HepG2 (cell line): ENCODE results near the gene PSMD5. TPM values are rescaled to one million over a fixed set of nuclear protein-coding genes. Genes with fewer than 3 reads are reported as not detected.

Source experiments
- ATAC-seq: fragments of 200-7000 bp; cut with Tn5 transposase; 3 replicates; pipeline ENCODE4 v1.9.1; 2020; ENCODE audit warnings: mild to moderate bottlenecking, moderate library complexity
- BruUV-seq: library from RNA; stranded (reverse); fragments of 400-500 nt; replicated peaks from 2 replicates; lab custom pipeline; 2021; lab: Mats Ljungman, UMichigan
- CTCF ChIA-PET: fragments of 300-600 bp; formaldehyde crosslinking; extraction: SDS; loops from one replicate; lab custom pipeline; 2021; ENCODE audit warnings: low total read pairs, inconsistent platforms, low intra/inter-chr PET ratio; lab: Yijun Ruan, JAX
- POLR2A ChIA-PET: fragments of 350-600 bp; sonication (Branson Sonifier 250); formaldehyde crosslinking; loops from one replicate; lab custom pipeline; 2020; ENCODE audit warnings: antibody characterized with exemption, inconsistent platforms; lab: Yijun Ruan, JAX
- DNase-seq: peaks from one replicate; pipeline ENCODE4 v3.0.0-alpha.2; 2015; ENCODE audit warnings: low spot score
- FAIRE-seq: peaks from 3 replicates; lab custom pipeline; 2011; peaks lifted over from hg19 to GRCh38; lab: Jason Lieb, UNC
- H2AFZ ChIP-seq: one replicate; pipeline ENCODE4 v1.6.1; 2011; ENCODE audit warnings: low read length, inconsistent platforms
- H3K27ac ChIP-seq: fragments of 300-600 bp; 3 replicates; pipeline ENCODE4 v1.8.0; 2011; ENCODE audit warnings: mixed run types, mild to moderate bottlenecking, mixed read lengths, low read length, inconsistent platforms; ENCODE audit not compliant: insufficient read depth; ENCODE audit errors: extremely low read length
- H3K27me3 ChIP-seq, 2 experiments: fragments of 200-600 bp in 1 of 2; 2 replicates in 1 of 2; 3 replicates in 1 of 2; pipeline versions ENCODE4 v1.6.0 to v1.8.0; 2011; ENCODE audit warnings: low read length in 2 of 2, mild to moderate bottlenecking in 2 of 2, moderate library complexity in 2 of 2, inconsistent platforms in 1 of 2; ENCODE audit not compliant: insufficient read depth in 2 of 2, control insufficient read depth in 1 of 2
- H3K36me3 ChIP-seq, 2 experiments: fragments of 200-600 bp in 1 of 2; replicated peaks in 1 of 2; 2 replicates in 1 of 2; 3 replicates in 1 of 2; pipeline versions ENCODE4 v1.5.1 to v1.8.0; 2011; ENCODE audit warnings: low read length in 2 of 2, inconsistent platforms in 1 of 2; ENCODE audit not compliant: insufficient read depth in 2 of 2, control insufficient read depth in 1 of 2
- H3K4me1 ChIP-seq: 2 replicates; pipeline ENCODE4 v1.5.1; 2012; ENCODE audit warnings: low read length, inconsistent platforms; ENCODE audit not compliant: insufficient read depth
- H3K4me2 ChIP-seq: 2 replicates; pipeline ENCODE4 v1.6.0; 2011; ENCODE audit warnings: low read depth, low read length, inconsistent platforms
- H3K4me3 ChIP-seq, 3 experiments: fragments of 200-600 bp in 1 of 3; sonication (generic), shearing (Covaris generic) in 1 of 3; replicated peaks in 1 of 3; 2 replicates each; pipeline ENCODE4 v1.5.1; 2011 to 2016; ENCODE audit warnings: low read length in 3 of 3, inconsistent platforms in 2 of 3, low read depth in 2 of 3, mild to moderate bottlenecking in 2 of 3, control low read depth in 1 of 3, mixed read lengths in 1 of 3; ENCODE audit not compliant: insufficient read depth in 1 of 3
- H3K79me2 ChIP-seq: one replicate; pipeline ENCODE4 v1.6.1; 2011; ENCODE audit warnings: low read length, inconsistent platforms; ENCODE audit not compliant: insufficient read depth
- H3K9ac ChIP-seq: 2 replicates; pipeline ENCODE4 v1.6.0; 2011; ENCODE audit warnings: mild to moderate bottlenecking, low read depth, low read length, inconsistent platforms; ENCODE audit not compliant: insufficient read depth
- H3K9me3 ChIP-seq: 2 replicates; pipeline ENCODE4 v1.5.1; 2012; ENCODE audit warnings: mild to moderate bottlenecking, low read length
- H4K20me1 ChIP-seq: 2 replicates; pipeline ENCODE4 v1.6.0; 2011; ENCODE audit warnings: inconsistent platforms, mild to moderate bottlenecking, low read length, moderate library complexity; ENCODE audit not compliant: insufficient read depth
- BRCA1 ChIP-seq: sonication (generic); formaldehyde crosslinking; IDR thresholded peaks from 2 replicates; pipeline ENCODE4 v1.4.0; 2020; ENCODE audit warnings: missing genetic modification reagents
- HES4 ChIP-seq: sonication (generic); formaldehyde crosslinking; IDR thresholded peaks from 2 replicates; pipeline ENCODE4 v1.9.0; 2021; ENCODE audit warnings: mild to moderate bottlenecking, missing genetic modification reagents, borderline replicate concordance
- KLF11 ChIP-seq: IDR thresholded peaks from 2 replicates; pipeline ENCODE4 v1.6.1; 2016; ENCODE audit warnings: missing compliant biosample characterization
- MNT ChIP-seq: fragments of 450-650 bp; IDR thresholded peaks from 2 replicates; pipeline ENCODE4 v1.6.1; 2016
- PAWR ChIP-seq: sonication (generic); formaldehyde crosslinking; IDR thresholded peaks from 2 replicates; pipeline ENCODE4 v1.4.0; 2020; ENCODE audit warnings: missing genetic modification reagents, mild to moderate bottlenecking, borderline replicate concordance
- SOX6 ChIP-seq, 2 experiments: fragments of 450-650 bp in 1 of 2; sonication (generic) in 1 of 2; formaldehyde crosslinking in 1 of 2; IDR thresholded peaks; 2 replicates each; pipeline versions ENCODE4 v1.4.0 to v1.6.1; 2017 to 2020; ENCODE audit warnings: antibody characterized with exemption in 1 of 2, mild to moderate bottlenecking in 1 of 2, missing genetic modification reagents in 1 of 2
- TEAD3 ChIP-seq: optimal IDR thresholded peaks from 2 replicates; pipeline ENCODE3; 2016; ENCODE audit warnings: borderline replicate concordance
- ZNF256 ChIP-seq: sonication (generic); formaldehyde crosslinking; conservative IDR thresholded peaks from 2 replicates; pipeline ENCODE4 v1.4.0; 2020; ENCODE audit warnings: missing genetic modification reagents
- ZNF367 ChIP-seq: sonication (generic); formaldehyde crosslinking; IDR thresholded peaks from 2 replicates; pipeline ENCODE4 v1.4.0; 2020; ENCODE audit warnings: missing genetic modification reagents, borderline replicate concordance
- ZSCAN5A ChIP-seq: sonication (generic); formaldehyde crosslinking; IDR thresholded peaks from 2 replicates; pipeline ENCODE4 v1.8.0; 2022; ENCODE audit warnings: mild to moderate bottlenecking, missing genetic modification reagents, borderline replicate concordance
- WGBS: methylation state at CpG from one replicate; pipeline ENCODE4 v1.1.6; 2017; ENCODE audit warnings: low lambda C conversion rate; 5-methylcytosine and 5-hydroxymethylcytosine counted together
- in situ Hi-C: cut with HindIII; loops from 2 replicates; pipeline ENCODE4 v1.10.0; 2017; ENCODE audit warnings: low pct_unique_long_range_greater_than_20kb; ENCODE audit not compliant: extremely low pct_ligation_motif_present
- intact Hi-C: fragments of 100-400 bp; cut with micrococcal nuclease; formaldehyde crosslinking; loops from one replicate; pipeline ENCODE4 v1.10.0; 2022; ENCODE audit not compliant: unreplicated experiment
- polyA plus RNA-seq, 8 experiments: library from polyadenylated mRNA; depleted of rRNA in 3 of 8; stranded (reverse) in 7 of 8; unstranded in 1 of 8; fragments of >200 nt; fragmentation: Illumina TruSeq in 4 of 8; extraction: Trizol in 4 of 8; gene quantifications; 2 replicates each; pipeline versions ENCODE4 v1.2.1 to v1.2.3, GENCODE V29; 2011 to 2016; ENCODE audit warnings: low read depth in 4 of 8, missing spikeins in 1 of 8, mixed read lengths in 1 of 8; ENCODE audit not compliant: insufficient read depth in 1 of 8
- total RNA-seq, 5 experiments: library from RNA; depleted of rRNA; stranded (reverse); fragments of >200 nt; fragmentation: Illumina TruSeq; extraction: Trizol; gene quantifications; 2 replicates each; pipeline ENCODE4 v1.2.3, GENCODE V29; 2016; ENCODE audit warnings: low read depth in 1 of 5
- TF ChIP-seq, protein P1 (sequence below): IDR thresholded peaks from 2 replicates; pipeline ENCODE4 v1.6.1; 2012; ENCODE audit warnings: low read length, improper control_type of control experiment

Gene PSMD5
- total and polyA plus RNA-seq, 2 of the 13 experiments (the other 11 are each of a cell fraction or from before 2014, with no cell fraction given) = 12.7 to 18.1 TPM

GRCh38 chr9:120777229-120777628 is 65.5 kb downstream of the PSMD5 start:
- intact Hi-C loops = no loop called here
- in situ Hi-C loops = no loop called here
- no peak for ATAC-seq
- no peaks in the 10 kb centered on the region for H4K20me1 ChIP-seq
- FAIRE-seq = no peak
- H3K27ac ChIP-seq = no peak overlapping the region
- H3K4me2 ChIP-seq = no peak overlapping the region
- DNase-seq = no peak
- H3K79me2 ChIP-seq = peaks cover 27% of the 10 kb centered on the region
- 95% methylated on average over 5 of the region's 5 CpGs for WGBS
- TF ChIP-seq ZNF367 (CRISPR knock-in tag) (no peak), ZSCAN5A (no peak), HES4 (CRISPR knock-in tag) (no peak)
- H2AFZ ChIP-seq = no peak overlapping the region
- POLR2A ChIA-PET = interaction anchor here (0.7 to 3.8 kb wide), 2 partner anchors 10 to 16 kb away, joined by 6 to 76 read pairs; partner anchors contain the start of gene FBXW2
- CTCF ChIA-PET = no interaction called here
- H3K36me3 ChIP-seq = peaks cover 5 to 38% of the 10 kb centered on the region in 2 experiments
- no peaks in the 10 kb centered on the region for H3K9me3 ChIP-seq
- H3K4me3 ChIP-seq = no peak overlapping the region
- H3K4me1 ChIP-seq = peaks cover 56% of the 10 kb centered on the region
- H3K27me3 ChIP-seq = no peaks in the 10 kb centered on the region
- H3K9ac ChIP-seq = no peak overlapping the region
- BruUV-seq = no TSS peak

DNA sequence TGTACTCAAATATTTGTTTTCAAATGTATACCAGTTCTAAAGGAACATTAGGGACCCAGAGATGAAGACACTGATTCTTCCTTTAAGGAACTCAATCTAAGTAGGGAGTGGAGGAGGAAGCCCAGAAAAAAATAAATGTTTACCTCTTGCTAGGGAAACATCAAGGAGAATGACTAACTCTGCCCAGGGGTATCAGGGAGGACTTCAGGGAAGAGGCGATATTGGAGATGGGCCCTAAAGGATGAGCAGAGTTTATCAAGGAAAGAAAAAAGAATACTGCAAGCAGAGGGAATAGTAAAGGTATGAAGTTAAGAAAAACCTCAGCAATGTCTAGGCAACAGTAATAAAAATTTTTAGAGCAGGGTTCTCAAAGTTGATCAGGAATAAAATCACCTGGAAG is 65.9 kb downstream of the PSMD5 start:
- ATAC-seq (no peak), DNase-seq (no peak), FAIRE-seq (no peak)
- no peaks in the 10 kb centered on the region for H4K20me1 ChIP-seq
- CTCF ChIA-PET = no interaction called here
- no peak overlapping the region for H3K9ac ChIP-seq
- H3K27me3 ChIP-seq = no peaks in the 10 kb centered on the region
- no peak overlapping the region for H3K4me2 ChIP-seq
- H3K4me3 ChIP-seq = no peak overlapping the region
- in situ Hi-C loops (no loop called here), intact Hi-C loops (no loop called here)
- H2AFZ ChIP-seq = no peak overlapping the region
- H3K9me3 ChIP-seq = no peaks in the 10 kb centered on the region
- BruUV-seq = no TSS peak
- H3K27ac ChIP-seq = no peak overlapping the region
- peaks cover 5 to 38% of the 10 kb centered on the region in 2 experiments for H3K36me3 ChIP-seq
- WGBS = 97% methylated on average over 1 of the region's 1 CpG
- POLR2A ChIA-PET = interaction anchor here (0.7 to 3.8 kb wide), 3 partner anchors 10 to 17 kb away, joined by 4 to 76 read pairs (median 6); partner anchors contain the start of gene FBXW2
- peaks cover 51% of the 10 kb centered on the region for H3K4me1 ChIP-seq
- peaks cover 24% of the 10 kb centered on the region for H3K79me2 ChIP-seq
- TF ChIP-seq MNT = no peak
- no peak for TF ChIP-seq SOX6 (IDR thresholded peaks at IDR 0.05)
- TF ChIP-seq SOX6 (CRISPR knock-in tag; IDR thresholded peaks at IDR 0.05) = no peak
- no peak for TF ChIP-seq PAWR
- no peak for TF ChIP-seq KLF11 (CRISPR knock-in tag)
- TF ChIP-seq BRCA1 (CRISPR knock-in tag) = no peak
- TF ChIP-seq, protein P1, sequence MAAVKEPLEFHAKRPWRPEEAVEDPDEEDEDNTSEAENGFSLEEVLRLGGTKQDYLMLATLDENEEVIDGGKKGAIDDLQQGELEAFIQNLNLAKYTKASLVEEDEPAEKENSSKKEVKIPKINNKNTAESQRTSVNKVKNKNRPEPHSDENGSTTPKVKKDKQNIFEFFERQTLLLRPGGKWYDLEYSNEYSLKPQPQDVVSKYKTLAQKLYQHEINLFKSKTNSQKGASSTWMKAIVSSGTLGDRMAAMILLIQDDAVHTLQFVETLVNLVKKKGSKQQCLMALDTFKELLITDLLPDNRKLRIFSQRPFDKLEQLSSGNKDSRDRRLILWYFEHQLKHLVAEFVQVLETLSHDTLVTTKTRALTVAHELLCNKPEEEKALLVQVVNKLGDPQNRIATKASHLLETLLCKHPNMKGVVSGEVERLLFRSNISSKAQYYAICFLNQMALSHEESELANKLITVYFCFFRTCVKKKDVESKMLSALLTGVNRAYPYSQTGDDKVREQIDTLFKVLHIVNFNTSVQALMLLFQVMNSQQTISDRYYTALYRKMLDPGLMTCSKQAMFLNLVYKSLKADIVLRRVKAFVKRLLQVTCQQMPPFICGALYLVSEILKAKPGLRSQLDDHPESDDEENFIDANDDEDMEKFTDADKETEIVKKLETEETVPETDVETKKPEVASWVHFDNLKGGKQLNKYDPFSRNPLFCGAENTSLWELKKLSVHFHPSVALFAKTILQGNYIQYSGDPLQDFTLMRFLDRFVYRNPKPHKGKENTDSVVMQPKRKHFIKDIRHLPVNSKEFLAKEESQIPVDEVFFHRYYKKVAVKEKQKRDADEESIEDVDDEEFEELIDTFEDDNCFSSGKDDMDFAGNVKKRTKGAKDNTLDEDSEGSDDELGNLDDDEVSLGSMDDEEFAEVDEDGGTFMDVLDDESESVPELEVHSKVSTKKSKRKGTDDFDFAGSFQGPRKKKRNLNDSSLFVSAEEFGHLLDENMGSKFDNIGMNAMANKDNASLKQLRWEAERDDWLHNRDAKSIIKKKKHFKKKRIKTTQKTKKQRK = no peak
- no peak for TF ChIP-seq TEAD3 (CRISPR knock-in tag)
- no peak for TF ChIP-seq ZNF256 (CRISPR knock-in tag)
